PFSK-1 (cell line): ENCODE measurements around the gene FREM1.

Experiments
- REST ChIP-seq, 2 experiments: IDR thresholded peaks; 2 replicates each; pipeline versions ENCODE4 v1.6.1 to v1.8.0; 2011 to 2012; ENCODE audit warnings: low read depth in 2 of 2, low read length in 2 of 2, control low read depth in 1 of 2, inconsistent platforms in 1 of 2, mild to moderate bottlenecking in 1 of 2, moderate library complexity in 1 of 2; ENCODE audit not compliant: insufficient read depth in 1 of 2
- SIN3A ChIP-seq: IDR thresholded peaks from 2 replicates; pipeline ENCODE4 v1.6.1; 2012; ENCODE audit warnings: mild to moderate bottlenecking, low read length, moderate library complexity, borderline replicate concordance; ENCODE audit not compliant: insufficient read depth

GRCh38 chr9:14838701-14839100 lies 71.5 kb downstream of the FREM1 start:
- TF ChIP-seq SIN3A = no peak
- TF ChIP-seq REST (IDR thresholded peaks at IDR 0.05; ENCODE audit: insufficient read depth in 1 of 2, low read depth in 2 of 2, low read length in 2 of 2) = no peak
